AG20443 (cell line): ENCODE data around the gene NMNAT1.
"Not testable (repeated sequence)": the region's sequence is repeated elsewhere in the genome, so short reads cannot be mapped to it uniquely, and the experiment has no call there.

Experiments
- DNase-seq: peaks from one replicate; pipeline ENCODE4 v3.0.0; 2012; ENCODE audit warnings: low spot score, mixed read lengths

The NMNAT1 gene

GRCh38 chr1:10020086-10020485, 76.8 kb downstream of the NMNAT1 start:
- DNase-seq, result no peak

- DNase-seq, result peak; percentile 59
Measured at GRCh38 chr1:10020678-10021077, 77.4 kb downstream of the NMNAT1 start.

- DNase-seq, result not testable (repeated sequence)
Measured at GRCh38 chr1:10021992-10022391, 78.7 kb downstream of the NMNAT1 start.

- DNase-seq, result no peak
Measured at GRCh38 chr1:10022656-10023055, 79.4 kb downstream of the NMNAT1 start.

- no peak for DNase-seq
Measured at GRCh38 chr1:10025354-10025753, 82.1 kb downstream of the NMNAT1 start.

GRCh38 chr1:10027027-10027426, 83.8 kb downstream of the NMNAT1 start:
- no peak for DNase-seq

GRCh38 chr1:10028956-10029500, 85.8 kb downstream of the NMNAT1 start:
- DNase-seq, result not testable (repeated sequence)

GRCh38 chr1:10031461-10031860, 88.2 kb downstream of the NMNAT1 start:
- DNase-seq, result peak; percentile 30

GRCh38 chr1:10032590-10033358, 89.5 kb downstream of the NMNAT1 start, which contains the start of gene UBE4B:
TSS of gene UBE4B (plus strand) at chr1:10032958. CDS start at chr1:10033671, 713 bp downstream.
- peak; percentile 100 for DNase-seq

- DNase-seq, result no peak
Measured at GRCh38 chr1:10033359-10033845, 90.1 kb downstream of the NMNAT1 start.
